GM12865 (cell line): Measurements from ENCODE around the gene ST6GALNAC3.

Experiments
- DNase-seq: peaks from one replicate; pipeline ENCODE4 v3.0.0; 2010; ENCODE audit warnings: low read depth
- H3K4me3 ChIP-seq: 2 replicates; pipeline ENCODE4 v1.5.1; 2011; ENCODE audit warnings: mild to moderate bottlenecking, low read depth, low read length, control low read depth
- TF ChIP-seq, protein P1 (sequence below): IDR thresholded peaks from 2 replicates; pipeline ENCODE4 v1.5.1; 2011; ENCODE audit warnings: low read length, control low read depth, low read depth, inconsistent platforms; ENCODE audit not compliant: insufficient read depth; ENCODE audit errors: missing control alignments

Gene ST6GALNAC3

DNA sequence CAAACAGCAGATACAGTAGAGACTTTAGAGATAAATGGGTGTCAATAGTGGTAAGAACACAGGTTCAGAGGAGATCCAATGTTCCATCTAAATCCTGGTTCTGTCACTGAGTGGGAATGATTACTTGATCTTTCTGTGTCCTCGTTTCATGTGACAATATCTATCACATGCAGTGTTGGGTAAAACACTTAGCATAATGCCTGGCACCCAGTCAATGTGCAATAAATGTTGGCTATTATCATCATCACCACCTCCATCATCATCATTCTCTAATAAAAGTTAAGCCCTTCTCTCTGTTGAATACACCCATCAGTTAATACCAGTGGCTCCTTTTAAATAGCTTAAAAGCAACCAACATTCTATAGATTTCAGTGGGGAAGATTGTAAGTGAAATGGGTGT is 184.7 kb downstream of the ST6GALNAC3 start:
- DNase-seq, result no peak
- no peak overlapping the region for H3K4me3 ChIP-seq
- TF ChIP-seq, protein P1, sequence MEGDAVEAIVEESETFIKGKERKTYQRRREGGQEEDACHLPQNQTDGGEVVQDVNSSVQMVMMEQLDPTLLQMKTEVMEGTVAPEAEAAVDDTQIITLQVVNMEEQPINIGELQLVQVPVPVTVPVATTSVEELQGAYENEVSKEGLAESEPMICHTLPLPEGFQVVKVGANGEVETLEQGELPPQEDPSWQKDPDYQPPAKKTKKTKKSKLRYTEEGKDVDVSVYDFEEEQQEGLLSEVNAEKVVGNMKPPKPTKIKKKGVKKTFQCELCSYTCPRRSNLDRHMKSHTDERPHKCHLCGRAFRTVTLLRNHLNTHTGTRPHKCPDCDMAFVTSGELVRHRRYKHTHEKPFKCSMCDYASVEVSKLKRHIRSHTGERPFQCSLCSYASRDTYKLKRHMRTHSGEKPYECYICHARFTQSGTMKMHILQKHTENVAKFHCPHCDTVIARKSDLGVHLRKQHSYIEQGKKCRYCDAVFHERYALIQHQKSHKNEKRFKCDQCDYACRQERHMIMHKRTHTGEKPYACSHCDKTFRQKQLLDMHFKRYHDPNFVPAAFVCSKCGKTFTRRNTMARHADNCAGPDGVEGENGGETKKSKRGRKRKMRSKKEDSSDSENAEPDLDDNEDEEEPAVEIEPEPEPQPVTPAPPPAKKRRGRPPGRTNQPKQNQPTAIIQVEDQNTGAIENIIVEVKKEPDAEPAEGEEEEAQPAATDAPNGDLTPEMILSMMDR, result no peak

DNA sequence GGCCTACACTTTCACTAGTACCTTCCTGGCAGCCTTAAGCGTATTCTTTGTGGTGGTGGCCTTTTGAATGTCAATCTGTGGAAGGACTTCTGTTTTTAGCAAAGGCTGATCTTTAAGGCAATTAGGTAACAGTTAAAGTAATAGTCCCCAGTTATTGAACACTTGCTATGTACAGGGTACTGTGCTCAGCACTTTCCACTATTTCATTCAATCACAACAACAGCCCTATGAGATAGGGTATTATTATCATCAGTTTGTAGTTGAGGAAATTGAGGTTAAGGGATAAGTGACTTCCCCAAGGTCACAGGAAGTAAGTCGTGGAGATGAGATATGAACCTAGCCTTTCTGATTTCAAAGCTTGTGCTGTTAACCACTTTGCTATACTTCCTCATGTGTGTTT is 185.7 kb downstream of the ST6GALNAC3 start:
- no peak overlapping the region for H3K4me3 ChIP-seq
- TF ChIP-seq, protein P1, result no peak
- DNase-seq, result no peak

DNA sequence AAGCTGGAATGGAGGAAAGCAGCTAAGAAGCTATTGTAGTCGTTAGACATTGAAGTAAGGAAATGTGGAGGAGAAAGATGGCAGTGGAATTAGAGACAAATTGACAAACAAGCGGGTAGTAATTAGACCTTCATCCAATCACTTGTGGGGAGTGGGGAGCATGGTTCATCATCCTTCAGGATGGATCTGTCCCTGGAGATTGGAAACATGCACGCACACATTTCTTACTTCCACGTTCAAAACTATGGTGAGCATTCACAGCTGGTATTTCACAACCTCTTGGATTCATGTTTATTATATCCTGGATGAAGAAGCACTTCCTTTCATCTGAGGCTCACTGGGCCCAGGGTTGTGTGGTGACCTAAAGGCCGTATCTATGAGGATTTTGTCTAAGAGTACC is 188.1 kb downstream of the ST6GALNAC3 start:
- H3K4me3 ChIP-seq, result no peak overlapping the region
- TF ChIP-seq, protein P1, result no peak
- no peak for DNase-seq

- no peak overlapping the region for H3K4me3 ChIP-seq
- TF ChIP-seq, protein P1, result no peak
- DNase-seq, result no peak
Measured at GRCh38 chr1:76264642-76265041, 190.1 kb downstream of the ST6GALNAC3 start.

GRCh38 chr1:76266762-76267161 is 192.2 kb downstream of the ST6GALNAC3 start:
- TF ChIP-seq, protein P1, result no peak
- no peak for DNase-seq

GRCh38 chr1:76267631-76268030 is 193.1 kb downstream of the ST6GALNAC3 start:
- DNase-seq, result no peak
- TF ChIP-seq, protein P1, result no peak
- no peak overlapping the region for H3K4me3 ChIP-seq

More at GRCh38 chr1:76266762-76267161, 192.2 kb downstream of the ST6GALNAC3 start:
- no peak overlapping the region for H3K4me3 ChIP-seq

GRCh38 chr1:76268341-76268740 is 193.8 kb downstream of the ST6GALNAC3 start:
- no peak for DNase-seq
- no peak overlapping the region for H3K4me3 ChIP-seq
- TF ChIP-seq, protein P1, result no peak
